HCT116 (cell line): ENCODE measurements around the gene SHROOM3. TPM values are rescaled to one million over a fixed set of nuclear protein-coding genes. Genes with fewer than 3 reads are reported as not detected.

Source experiments
- ATAC-seq: fragments of 200-7000 bp; cut with Tn5 transposase; 2 replicates; pipeline ENCODE4 v1.9.1; 2020; ENCODE audit warnings: mild to moderate bottlenecking, moderate library complexity
- Bru-seq: library from RNA; stranded (reverse); fragments of 400-500 nt; gene quantifications from one replicate; lab custom pipeline; 2021; lab: Mats Ljungman, UMichigan
- BruChase-seq, 2 experiments: library from RNA; stranded (reverse); fragments of 400-500 nt; gene quantifications; one replicate each; lab custom pipeline; 2021; lab: Mats Ljungman, UMichigan
- BruUV-seq: library from RNA; stranded (reverse); fragments of 400-500 nt; replicated peaks from 2 replicates; lab custom pipeline; 2021; lab: Mats Ljungman, UMichigan
- CTCF ChIA-PET: fragments of 300-600 bp; sonication (Branson Sonifier 250); formaldehyde crosslinking; loops from one replicate; lab custom pipeline; 2021; ENCODE audit warnings: antibody characterized with exemption; lab: Charles Lee
- POLR2A ChIA-PET: fragments of 300-600, 350-600 bp; sonication (Branson Sonifier 250); formaldehyde crosslinking; loops from one replicate; lab custom pipeline; 2021; ENCODE audit warnings: antibody characterized with exemption; lab: Charles Lee
- RAD21 ChIA-PET, 2 experiments: fragments of 300-600 bp; sonication (Branson Sonifier 250); formaldehyde crosslinking; loops; one replicate each; lab custom pipeline; 2023; ENCODE audit warnings: low total read pairs in 2 of 2; ENCODE audit not compliant: uncharacterized antibody in 2 of 2, unreplicated experiment in 2 of 2, low non-redundant PET in 1 of 2; lab: Charles Lee
- DNase-seq: peaks from one replicate; pipeline ENCODE4 v3.0.0-alpha.2; 2010; ENCODE audit warnings: low read depth, low spot score
- H2AFZ ChIP-seq: fragments of 200-600 bp; shearing (Covaris generic), sonication (generic); 2 replicates; pipeline ENCODE4 v1.6.1; 2017; ENCODE audit warnings: low read depth, mixed run types, mixed read lengths, antibody characterized with exemption, low read length; ENCODE audit not compliant: poor library complexity, severe bottlenecking
- H3K27ac ChIP-seq: 2 replicates; pipeline ENCODE4 v1.5.1; 2012; ENCODE audit warnings: low read depth, low read length
- H3K27me3 ChIP-seq: fragments of 200-600 bp; sonication (generic); 2 replicates; pipeline ENCODE4 v1.6.1; 2016; ENCODE audit warnings: mixed run types, low read length, mixed read lengths; ENCODE audit not compliant: insufficient read depth
- H3K36me3 ChIP-seq, 2 experiments: fragments of 200-500 bp in 1 of 2; fragments of 200-600 bp in 1 of 2; sonication (Bioruptor generic) in 1 of 2; sonication (generic) in 1 of 2; 2 replicates each; pipeline versions ENCODE4 v1.5.1 to v1.6.1; 2014 to 2016; ENCODE audit warnings: low read length in 2 of 2, inconsistent platforms in 1 of 2, mixed read lengths in 1 of 2, mixed run types in 1 of 2; ENCODE audit not compliant: insufficient read depth in 2 of 2, control insufficient read depth in 1 of 2
- H3K4me1 ChIP-seq, 2 experiments: fragments of 200-600 bp in 1 of 2; sonication (generic) in 1 of 2; 2 replicates each; pipeline versions ENCODE4 v1.5.1 to v1.6.1; 2012 to 2017; ENCODE audit warnings: low read length in 2 of 2, inconsistent platforms in 1 of 2, mild to moderate bottlenecking in 1 of 2, mixed read lengths in 1 of 2, mixed run types in 1 of 2, moderate library complexity in 1 of 2; ENCODE audit not compliant: insufficient read depth in 2 of 2, control insufficient read depth in 1 of 2
- H3K4me2 ChIP-seq: fragments of 200-600 bp; sonication (generic); 2 replicates; pipeline ENCODE4 v1.6.1; 2017; ENCODE audit warnings: mixed run types, low read length, mixed read lengths
- H3K4me3 ChIP-seq, 2 experiments: fragments of 200-600 bp in 1 of 2; sonication (generic) in 1 of 2; replicated peaks in 1 of 2; 2 replicates each; pipeline ENCODE4 v1.5.1; 2011 to 2016; ENCODE audit warnings: low read length in 2 of 2, control low read depth in 1 of 2, low read depth in 1 of 2, mild to moderate bottlenecking in 1 of 2, mixed read lengths in 1 of 2, mixed run types in 1 of 2
- H3K79me2 ChIP-seq: fragments of 200-600 bp; sonication (generic); 2 replicates; pipeline ENCODE4 v1.6.1; 2017; ENCODE audit warnings: mild to moderate bottlenecking, mixed run types, low read length, moderate library complexity, mixed read lengths; ENCODE audit not compliant: insufficient read depth
- H3K9ac ChIP-seq: fragments of 200-600 bp; sonication (generic); 2 replicates; pipeline ENCODE4 v1.6.1; 2016; ENCODE audit warnings: low read length, mixed read lengths
- H3K9me2 ChIP-seq: fragments of 200-600 bp; sonication (generic), shearing (Covaris generic); 2 replicates; pipeline ENCODE4 v1.6.1; 2017; ENCODE audit warnings: mixed run types, mild to moderate bottlenecking, moderate library complexity; ENCODE audit not compliant: insufficient read depth
- H3K9me3 ChIP-seq, 2 experiments: fragments of 200-500 bp in 1 of 2; fragments of 200-600 bp in 1 of 2; sonication (Bioruptor generic) in 1 of 2; sonication (generic) in 1 of 2; 2 replicates each; pipeline ENCODE4 v1.6.1; 2014 to 2017; ENCODE audit warnings: low read length in 2 of 2, mixed read lengths in 2 of 2, inconsistent platforms in 1 of 2, low read depth in 1 of 2, mild to moderate bottlenecking in 1 of 2, mixed run types in 1 of 2, moderate library complexity in 1 of 2; ENCODE audit not compliant: control insufficient read depth in 1 of 2, insufficient read depth in 1 of 2
- H4K20me1 ChIP-seq: fragments of 200-600 bp; sonication (generic), shearing (Covaris generic); 2 replicates; pipeline ENCODE4 v1.6.1; 2017; ENCODE audit warnings: mixed run types, mild to moderate bottlenecking, moderate library complexity; ENCODE audit not compliant: insufficient read depth
- CEBPB ChIP-seq: IDR thresholded peaks from 2 replicates; pipeline ENCODE4 v1.6.1; 2012; ENCODE audit warnings: low read depth
- REST ChIP-seq: IDR thresholded peaks from 2 replicates; pipeline ENCODE4 v1.6.1; 2012; ENCODE audit warnings: low read depth
- SP1 ChIP-seq: IDR thresholded peaks from 2 replicates; pipeline ENCODE4 v1.6.1; 2012; ENCODE audit warnings: low read depth
- ZFX ChIP-seq: fragments of 450-650 bp; IDR thresholded peaks from 2 replicates; pipeline ENCODE4 v1.6.1; 2017
- intact Hi-C: fragments of 100-400 bp; cut with micrococcal nuclease; formaldehyde crosslinking; loops from 2 replicates; pipeline ENCODE4 v1.10.0; 2022
- long read RNA-seq: library from polyadenylated mRNA; unstranded; transcript quantifications from one replicate; pipeline ENCODE4 v2.0.0, GENCODE V29; 2021; ENCODE audit not compliant: unreplicated experiment
- polyA plus RNA-seq: library from polyadenylated mRNA; unstranded; fragments of >200 nt; gene quantifications from 2 replicates; pipeline ENCODE4 v1.2.1, GENCODE V29; 2012; ENCODE audit warnings: missing spikeins
- total RNA-seq: library from RNA; stranded (reverse); gene quantifications from one replicate; pipeline ENCODE4 v1.2.1, GENCODE V29; 2021; ENCODE audit not compliant: unreplicated experiment

The SHROOM3 gene
- total RNA-seq (22.5 TPM), Bru-seq, nascent RNA (percentile 55 among the genes with signal in this experiment), BruChase-seq, experiment 1, labeled RNA remaining after a 6-hour chase (percentile 46 among the genes with signal in this experiment), BruChase-seq, experiment 2, labeled RNA remaining after a 2-hour chase (percentile 45 among the genes with signal in this experiment)
- polyA plus RNA-seq, result 10.7 and 11.3 TPM in 2 replicates
- long read RNA-seq, partial matches to known transcripts, result 24 of 25 reads
- long read RNA-seq, other reads (novel, unspliced or antisense), result 1 of 25 reads

GRCh38 chr4:76434901-76435527 lies at the start of gene SHROOM3:
SHROOM3 (plus strand) TSS chr4:76435229; CDS start chr4:76436053, 824 bp downstream.
- ChIA-PET RAD21 (no interaction called here), POLR2A (no interaction called here), CTCF (interaction anchor here (1.5 to 7.8 kb wide), 2 partner anchors 68 to 73 kb away, joined by 4 to 125 read pairs; no protein-coding TSS in a partner anchor)
- Histone ChIP-seq H3K9ac (no peak within 1 kb of the TSS), H3K27me3 (no peaks in the 10 kb centered on the region), H3K79me2 (no peaks in the 10 kb centered on the region), H3K27ac (no peak within 1 kb of the TSS), H3K36me3 (no peaks in the 10 kb centered on the region), H3K4me1 (peaks cover 0 to 9% of the 10 kb centered on the region in 2 experiments; a peak in 1 of 4 replicates), H3K9me2 (no peaks in the 10 kb centered on the region), H3K4me3 (no peak within 1 kb of the TSS), H4K20me1 (no peaks in the 10 kb centered on the region), H3K4me2 (no peak within 1 kb of the TSS), H2AFZ (peak within 1 kb of the TSS; percentile 84), H3K9me3 (no peaks in the 10 kb centered on the region)
- intact Hi-C loops, result loop anchor here (5.0 kb wide), 3 partner anchors 52 to 767 kb away; no protein-coding TSS in a partner anchor
- DNase-seq (no peak), ATAC-seq (no peak)
- TF ChIP-seq REST (no peak), SP1 (no peak), CEBPB (no peak), ZFX (no peak)
- BruUV-seq, result no TSS peak
